NCI-H446 (cell line): ENCODE measurements around the gene ZBTB46.
"Not testable (repeated sequence)": the region's sequence is repeated elsewhere in the genome, so short reads cannot be mapped to it uniquely, and the experiment has no call there.

Experiments
- DNase-seq, 2 experiments: peaks; one replicate each; lab custom pipeline; 2025; lab: John Stamatoyannopoulos, UW

The ZBTB46 gene

DNA sequence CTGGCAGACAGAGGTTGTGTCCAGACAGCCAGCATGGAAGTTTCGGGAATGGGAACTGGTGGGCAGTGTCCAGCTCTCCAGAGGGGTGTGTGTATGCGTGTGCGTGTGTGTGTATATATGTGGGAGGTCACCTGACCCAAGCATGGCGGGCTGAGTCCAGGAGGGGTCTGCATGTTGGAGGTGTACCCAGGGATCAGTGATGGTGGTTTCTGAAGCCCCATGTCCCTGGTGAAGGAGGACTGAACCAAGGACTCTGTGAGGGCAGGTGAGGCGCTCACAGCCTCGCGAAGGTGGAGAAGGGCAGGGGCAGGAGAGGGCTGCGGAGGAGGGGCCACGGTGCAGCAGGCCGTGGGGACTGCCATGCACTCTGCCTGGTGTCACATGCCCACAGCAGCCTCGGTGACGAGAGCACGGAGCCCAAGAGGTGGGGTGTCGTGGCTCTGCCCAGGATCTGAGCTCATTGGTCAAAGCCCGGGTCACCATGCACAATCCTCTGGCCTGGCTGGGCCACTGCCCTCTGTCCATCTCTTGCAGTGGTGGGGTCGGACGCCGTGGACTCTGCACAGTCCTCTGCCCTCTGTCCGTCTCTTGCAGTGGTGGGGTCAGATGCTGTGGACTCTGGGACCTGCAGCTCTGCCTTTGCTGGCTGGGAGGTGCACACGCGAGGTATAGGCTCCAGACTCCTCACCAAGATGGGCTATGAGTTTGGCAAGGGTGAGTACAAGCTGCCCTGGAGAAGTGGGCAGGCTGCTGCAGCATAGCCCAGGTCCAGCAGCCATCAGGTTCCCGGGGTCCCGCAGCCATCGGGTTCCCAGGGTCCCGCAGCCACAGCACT lies 96.7 kb downstream of the ZBTB46 start:
- no peak for DNase-seq

DNA sequence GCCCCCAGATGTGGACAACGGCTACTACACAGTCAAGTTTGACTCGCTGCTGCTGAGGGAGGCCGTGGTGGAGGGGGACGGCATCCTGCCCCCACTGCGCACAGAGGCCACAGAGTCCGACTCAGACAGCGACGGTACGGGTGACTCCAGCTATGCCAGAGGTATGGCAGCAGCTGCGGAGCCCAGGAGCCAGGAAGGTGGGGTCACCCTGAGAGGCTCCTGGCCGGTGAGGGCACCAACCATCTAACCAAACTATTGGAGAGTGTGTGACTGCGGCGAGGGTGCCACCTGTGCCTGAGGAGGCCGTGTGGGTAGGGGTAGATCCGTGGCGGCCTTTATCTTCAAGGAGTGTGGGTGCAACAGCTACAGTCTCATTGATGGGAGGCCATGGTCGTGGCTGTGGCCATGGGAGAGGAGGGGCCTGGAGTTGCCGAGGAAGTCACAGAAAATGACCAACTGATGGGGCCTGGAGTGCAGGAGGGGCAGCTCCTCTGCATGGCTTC lies 97.4 kb downstream of the ZBTB46 start:
- DNase-seq, result no peak

DNA sequence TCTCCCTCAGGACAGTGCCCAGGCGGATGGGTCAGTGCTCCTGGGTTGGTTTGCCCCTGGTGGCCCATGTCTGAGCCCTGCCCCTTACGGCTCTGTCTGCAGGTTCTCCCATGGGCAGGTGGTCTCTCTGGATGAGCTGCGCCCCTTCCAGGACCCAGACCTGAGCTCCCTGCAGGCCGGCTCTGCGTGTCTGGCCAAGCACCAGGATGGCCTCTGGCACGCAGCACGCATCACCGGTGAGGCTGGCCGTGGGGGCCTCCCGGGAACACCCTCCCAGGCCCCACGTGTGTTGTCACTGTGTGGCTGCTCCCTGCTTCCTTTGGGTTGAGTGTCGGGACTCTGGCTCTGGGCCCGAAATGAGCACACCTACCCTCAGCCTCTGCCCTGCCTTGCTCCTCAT lies 97.9 kb downstream of the ZBTB46 start:
- no peak for DNase-seq

DNA sequence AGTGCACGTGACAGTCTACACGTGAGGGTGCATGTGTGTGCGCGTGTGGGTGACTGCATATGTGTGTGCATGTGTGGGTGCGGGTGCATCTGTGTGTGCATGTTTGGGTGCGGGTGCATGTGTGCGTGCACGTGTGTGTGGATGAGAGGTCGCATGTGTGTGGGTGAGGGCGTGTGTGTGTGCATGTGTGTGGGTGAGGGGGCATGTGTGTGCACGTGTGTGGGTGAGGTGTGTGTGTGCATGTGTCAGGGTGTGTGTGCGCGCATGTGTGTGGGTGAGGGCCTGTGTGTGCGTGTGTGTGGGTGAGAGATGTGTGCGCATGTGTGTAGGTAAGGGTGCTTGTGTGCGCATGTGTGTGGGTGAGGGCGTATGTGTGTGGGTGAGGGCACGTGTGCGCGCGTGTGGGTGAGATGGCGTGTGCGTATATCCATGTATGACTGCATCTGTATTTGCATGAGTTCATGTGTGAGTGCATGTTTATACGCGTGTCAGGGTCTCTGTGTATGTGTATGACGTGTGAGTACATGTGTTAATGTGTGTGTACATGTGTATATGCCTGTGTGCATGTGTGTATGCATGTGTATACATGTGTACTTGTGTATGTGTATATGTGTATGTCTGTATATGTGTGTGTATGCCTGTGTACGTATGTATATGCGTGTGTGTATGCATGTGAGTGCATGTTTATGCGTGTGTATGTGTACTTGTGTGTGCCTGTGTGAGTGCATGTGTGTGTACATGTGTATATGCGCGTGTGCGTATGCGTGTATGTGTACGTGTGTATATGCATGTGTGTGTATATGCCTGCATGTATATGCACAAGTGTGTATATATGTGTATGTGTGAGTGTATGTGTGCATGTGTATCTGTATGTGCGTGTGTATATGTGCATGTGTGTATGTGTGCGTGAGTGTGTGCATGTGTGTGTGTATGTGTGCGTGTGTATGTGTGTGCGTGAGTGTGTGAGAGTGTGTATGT lies 98.7 kb downstream of the ZBTB46 start:
- no peak for DNase-seq

DNA sequence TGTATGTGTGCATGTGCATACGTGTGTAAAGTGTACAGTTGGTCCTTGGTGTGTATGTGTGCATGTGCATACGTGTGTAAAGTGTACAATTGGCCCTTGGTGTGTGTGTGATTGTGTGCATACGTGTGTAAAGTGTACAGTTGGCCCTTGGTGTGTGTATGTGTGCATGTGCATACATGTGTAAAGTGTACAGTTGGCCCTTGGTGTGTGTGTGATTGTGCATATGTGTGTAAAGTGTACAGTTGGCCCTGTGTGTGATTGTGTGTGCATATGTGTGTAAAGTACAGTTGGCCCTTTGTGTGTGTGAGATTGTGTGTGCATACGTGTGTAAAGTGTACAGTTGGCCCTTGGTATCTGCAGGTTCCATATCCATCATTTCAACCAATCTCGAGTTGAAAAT lies 99.7 kb downstream of the ZBTB46 start:
- no peak for DNase-seq

DNA sequence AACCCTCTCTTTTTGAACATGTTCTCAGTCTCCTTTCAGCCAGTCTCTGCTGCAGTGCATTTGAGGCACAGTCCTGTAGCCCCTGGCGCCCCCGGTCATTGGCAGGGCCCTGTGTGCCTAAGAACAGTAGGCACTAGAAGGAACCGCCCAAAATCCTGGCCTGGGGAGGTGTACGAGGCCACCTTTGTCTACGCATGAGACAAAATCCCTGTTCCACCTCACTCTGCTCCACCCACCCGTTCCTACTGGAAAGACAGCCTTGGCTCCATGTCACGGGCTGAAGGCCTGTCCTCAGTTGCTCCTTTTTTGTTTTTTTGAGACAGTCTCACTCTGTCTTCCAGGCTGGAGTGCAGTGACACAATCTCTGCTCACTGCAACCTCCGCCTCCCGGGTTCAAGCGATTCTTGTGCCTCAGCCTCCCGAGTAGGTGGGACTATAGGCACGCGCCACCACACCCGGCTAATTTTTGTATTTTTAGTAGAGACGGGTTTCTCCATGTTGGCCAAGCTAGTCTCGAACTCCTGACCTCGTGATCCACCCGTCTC lies 100.8 kb downstream of the ZBTB46 start:
- DNase-seq, result not testable (repeated sequence)

DNA sequence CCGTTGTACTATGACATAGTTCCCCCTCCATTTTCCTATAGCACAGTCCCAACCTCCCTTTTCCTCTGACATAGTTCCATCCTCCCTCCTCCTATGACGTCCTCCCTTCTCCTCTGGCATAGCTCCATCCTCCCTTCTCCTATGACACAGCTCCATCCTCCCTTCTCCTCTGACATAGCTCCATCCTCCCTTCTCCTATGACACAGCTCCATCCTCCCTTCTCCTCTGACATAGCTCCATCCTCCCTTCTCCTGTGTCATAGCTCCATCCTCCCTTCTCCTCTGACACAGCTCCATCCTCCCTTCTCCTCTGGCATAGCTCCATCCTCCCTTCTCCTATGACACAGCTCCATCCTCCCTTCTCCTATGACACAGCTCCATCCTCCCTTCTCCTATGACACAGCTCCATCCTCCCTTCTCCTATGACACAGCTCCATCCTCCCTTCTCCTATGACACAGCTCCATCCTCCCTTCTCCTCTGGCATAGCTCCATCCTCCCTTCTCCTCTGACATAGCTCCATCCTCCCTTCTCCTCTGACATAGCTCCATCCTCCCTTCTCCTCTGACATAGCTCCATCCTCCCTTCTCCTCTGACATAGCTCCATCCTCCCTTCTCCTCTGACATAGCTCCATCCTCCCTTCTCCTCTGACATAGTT lies 108.0 kb downstream of the ZBTB46 start:
- DNase-seq, result not testable (repeated sequence)

DNA sequence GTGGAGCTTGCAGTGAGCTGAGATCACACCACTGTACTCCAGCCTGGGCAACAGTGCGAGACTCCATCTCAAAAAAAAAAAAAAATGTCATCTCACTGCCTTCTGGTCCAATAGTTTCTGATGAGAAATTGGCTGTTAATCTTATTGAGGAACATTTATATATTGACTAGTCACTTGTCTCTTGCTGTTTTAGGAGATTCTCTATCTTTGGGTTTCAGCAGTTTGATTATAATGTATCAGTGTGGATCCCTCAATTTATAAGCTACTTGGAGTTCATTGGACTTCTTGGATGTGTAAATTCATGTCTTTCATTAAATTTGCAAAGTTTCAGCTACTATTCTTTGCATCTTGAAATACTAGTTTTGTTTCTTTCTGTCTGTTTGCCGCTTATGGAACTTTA lies 112.1 kb downstream of the ZBTB46 start:
- DNase-seq, result no peak

DNA sequence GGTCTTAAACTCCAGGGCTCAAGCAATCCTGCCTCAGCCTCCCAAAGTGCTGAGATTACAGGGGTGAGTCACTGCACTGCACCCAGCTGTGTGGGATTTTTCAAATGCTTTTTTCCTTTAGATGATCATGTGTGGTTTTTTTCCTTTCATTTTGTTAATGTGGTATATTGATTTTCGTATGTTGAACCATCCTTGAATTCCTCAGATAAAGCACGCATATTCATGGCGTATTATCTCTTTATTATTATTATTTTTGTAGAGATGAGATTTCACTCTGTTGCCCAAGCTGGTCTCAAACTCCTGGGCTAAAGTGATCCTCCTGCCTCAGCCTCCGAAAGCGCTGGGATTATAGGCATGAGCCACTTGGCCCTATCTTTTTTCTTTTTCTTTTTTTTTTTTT lies 116.2 kb downstream of the ZBTB46 start:
- DNase-seq, result no peak

DNA sequence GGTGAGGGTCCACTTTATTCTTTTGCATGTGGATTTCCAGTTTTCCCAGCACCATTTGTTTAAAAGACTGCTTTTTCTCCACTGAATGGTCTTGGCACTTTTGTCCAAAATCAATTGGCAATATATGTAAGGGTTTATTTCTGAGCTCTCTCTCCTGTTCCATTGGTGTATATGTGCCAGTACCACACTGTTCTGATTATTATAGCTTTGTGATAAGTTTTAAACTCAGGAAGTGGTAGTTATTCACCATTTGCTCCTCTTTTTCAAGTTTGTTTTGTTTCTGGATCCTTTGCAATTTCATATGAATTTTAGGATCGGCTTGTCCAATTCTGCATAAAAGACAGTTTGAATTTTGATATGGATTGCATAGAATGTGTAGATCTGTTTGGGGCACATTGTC lies 118.9 kb downstream of the ZBTB46 start:
- DNase-seq, result no peak

DNA sequence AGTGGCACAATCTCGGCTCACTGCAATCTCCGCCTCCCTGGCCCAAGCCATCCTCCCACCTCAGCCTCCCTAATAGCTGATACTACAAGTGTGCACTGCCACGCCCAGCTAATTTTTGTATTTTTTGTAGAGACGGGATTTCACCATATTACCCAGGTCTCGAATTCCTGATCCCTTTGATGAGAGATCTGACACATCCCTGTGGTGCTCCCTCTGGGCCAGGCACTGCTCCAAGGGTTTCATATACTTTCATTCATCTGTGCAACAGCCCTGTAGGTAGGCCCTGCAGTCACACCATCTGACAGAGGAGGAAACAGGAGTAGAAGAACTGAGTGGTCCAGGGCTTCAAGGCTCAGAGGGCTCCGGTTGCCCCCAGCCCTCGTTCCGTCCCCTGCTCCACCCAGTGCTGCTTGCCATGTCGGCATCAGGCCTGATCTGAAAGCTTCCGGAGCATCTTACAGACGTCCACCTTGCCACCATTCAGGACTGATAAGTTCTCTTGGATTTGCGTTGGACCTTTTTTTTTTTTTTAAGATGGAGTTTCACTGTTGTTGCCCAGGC lies 119.9 kb downstream of the ZBTB46 start:
- DNase-seq, result no peak

DNA sequence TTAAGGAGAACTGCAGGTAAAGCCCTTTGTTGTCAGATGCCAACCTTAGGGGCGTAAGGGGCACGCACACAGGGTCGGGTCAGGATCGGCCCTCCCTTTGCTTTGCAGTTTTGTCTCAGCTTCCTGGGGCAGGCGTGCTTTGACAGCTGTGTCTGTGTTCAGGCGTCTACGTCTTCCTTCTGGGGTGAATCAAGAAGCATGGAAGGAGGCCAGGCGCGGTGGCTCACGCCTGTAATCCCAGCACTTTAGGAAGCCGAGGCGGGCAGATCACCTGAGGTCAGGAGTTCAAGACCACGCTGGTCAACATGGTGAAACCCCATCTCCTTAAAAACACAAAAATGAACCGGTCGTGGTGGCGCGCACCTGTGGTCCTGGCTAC lies 121.9 kb downstream of the ZBTB46 start:
- DNase-seq, result no peak

DNA sequence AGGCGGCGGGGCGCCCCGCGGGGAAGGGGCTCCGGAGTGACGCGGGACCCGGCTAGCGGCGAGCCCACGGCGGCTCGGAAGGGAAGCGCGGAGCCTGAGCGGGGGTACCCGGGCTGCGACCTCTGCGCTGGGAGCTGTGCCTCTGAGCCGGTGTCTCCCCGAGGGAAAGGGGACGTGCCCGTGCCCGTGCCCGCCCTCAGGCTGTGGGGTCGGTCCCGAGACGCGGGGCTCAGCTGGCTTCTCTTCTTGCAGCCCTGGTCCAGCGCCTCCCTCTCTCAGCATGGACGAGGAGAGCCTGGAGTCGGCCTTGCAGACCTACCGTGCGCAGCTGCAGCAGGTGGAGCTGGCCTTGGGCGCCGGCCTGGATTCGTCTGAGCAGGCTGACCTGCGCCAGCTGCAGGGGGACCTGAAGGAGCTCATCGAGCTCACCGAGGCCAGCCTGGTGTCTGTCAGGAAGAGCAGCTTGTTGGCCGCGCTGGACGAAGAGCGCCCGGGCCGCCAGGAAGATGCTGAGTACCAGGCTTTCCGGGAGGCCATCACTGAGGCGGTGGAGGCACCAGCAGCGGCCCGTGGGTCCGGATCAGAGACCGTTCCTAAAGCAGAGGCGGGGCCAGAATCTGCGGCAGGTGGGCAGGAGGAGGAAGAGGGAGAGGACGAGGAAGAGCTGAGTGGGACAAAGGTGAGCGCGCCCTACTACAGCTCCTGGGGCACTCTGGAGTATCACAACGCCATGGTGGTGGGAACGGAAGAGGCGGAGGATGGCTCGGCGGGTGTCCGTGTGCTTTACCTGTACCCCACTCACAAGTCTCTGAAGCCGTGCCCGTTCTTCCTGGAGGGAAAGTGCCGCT lies 122.5 kb downstream of the ZBTB46 start:
- DNase-seq, result no peak

DNA sequence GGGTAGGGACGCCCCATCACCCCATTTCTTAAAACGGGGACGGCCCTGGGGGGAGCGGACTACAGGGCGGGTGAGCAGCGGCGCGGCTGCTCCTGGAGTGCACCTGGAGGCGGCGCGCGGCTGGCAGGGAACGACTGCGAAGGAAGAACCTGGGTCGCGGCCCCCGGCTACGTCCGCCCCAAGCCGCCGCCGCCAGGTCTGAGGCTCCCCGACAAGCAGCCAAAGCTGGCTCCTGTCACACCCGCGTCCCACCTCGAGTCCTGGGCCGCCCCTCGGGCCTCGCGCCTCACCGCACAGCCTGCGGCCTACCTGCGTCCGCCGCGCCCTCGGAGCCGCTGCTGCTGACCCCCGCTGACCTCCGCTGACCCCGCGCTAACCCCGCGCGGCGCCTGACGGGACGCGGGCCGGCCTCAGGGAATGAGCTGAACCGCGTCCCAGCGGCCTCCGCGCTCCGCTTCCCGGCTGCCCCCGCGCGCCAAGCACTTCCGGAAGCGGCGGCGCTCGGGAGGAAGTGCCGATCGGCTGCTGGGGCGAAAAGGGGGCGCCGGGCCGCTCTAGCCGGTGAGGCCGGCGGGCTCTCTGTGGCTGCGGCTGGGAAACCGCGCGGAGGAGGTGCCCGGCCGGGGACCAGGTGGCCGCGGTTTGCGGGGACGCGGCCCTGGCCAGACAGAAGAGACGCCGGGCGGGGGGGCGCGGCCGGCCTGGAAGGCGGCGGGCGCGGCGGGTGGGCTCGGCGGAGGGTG lies 123.3 kb downstream of the ZBTB46 start, which contains the start of the genes ARFRP1 and ZGPAT:
ARFRP1 (minus strand) TSS at position 419 of the 743 bp plus-strand sequence. CDS start 885 bp downstream, outside the sequence.
ZGPAT (plus strand) TSS at position 482 of the 743 bp plus-strand sequence. CDS start 542 bp downstream, outside the sequence.
- DNase-seq, result peak; percentile 30 to 76

DNA sequence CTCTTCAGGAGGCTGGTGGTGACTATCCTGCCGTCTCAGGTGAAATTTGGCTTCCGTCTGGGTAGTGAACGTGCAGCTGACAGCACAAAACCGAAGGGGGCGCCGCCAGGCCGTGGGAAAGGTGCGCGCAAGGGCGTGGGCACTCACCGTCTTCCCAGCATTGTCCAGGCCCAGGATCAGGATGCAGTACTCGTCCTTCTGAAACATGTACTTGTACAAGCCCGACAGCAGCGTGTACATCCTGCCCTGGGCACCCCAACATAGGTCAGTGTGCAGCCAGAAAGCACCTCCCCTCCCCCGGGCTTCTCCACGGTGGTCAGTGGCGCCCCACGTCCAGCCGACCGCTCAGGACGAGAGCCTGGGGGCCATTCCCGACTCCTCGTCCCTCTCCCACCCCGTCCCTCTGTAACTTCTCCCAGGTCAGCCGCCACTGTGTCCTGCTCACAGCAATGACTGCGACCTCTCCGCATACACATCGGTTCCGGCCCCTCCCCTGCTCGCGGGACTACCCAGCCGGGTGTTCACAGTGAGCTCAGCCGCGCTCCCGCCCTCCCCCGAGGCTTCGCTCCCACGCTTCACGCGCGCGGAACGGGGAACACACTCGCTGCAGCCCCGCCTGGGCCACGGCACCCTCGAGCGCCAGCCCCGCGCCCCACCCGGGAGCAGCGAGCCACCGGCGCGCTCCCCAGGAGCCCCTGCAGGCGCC lies 124.1 kb downstream of the ZBTB46 start:
- DNase-seq, result no peak

DNA sequence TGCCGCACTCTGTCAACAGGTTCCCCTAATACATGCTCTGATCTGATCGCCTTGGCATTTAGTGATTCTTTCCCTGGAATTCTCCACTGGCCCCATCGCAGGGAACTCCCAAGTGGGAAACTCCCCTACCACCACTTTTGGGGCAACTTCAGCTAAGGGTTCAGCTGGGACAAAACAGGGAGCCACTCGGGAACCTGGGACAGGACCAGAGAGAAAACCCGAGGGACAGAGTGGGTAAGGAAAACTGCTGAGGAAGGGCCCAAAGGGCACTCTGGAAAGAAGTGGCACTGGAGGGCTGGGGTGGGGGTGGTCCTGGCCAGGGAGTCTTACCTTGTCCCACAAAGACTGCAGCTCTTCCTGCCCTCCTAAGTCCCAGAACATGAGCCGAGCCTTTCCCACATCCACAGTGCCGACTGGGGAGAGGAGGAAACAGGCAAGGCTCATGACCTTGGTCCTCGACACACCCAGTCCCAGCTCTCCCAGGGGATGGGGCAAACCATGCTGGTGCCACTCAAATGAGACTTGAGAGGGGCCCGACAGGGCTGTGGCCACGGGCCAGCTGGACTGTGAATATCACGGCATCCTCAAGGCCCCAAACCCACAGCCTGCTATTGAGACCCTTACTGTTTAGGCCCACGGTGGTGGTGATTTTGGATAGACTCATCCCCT lies 124.9 kb downstream of the ZBTB46 start:
- DNase-seq, result no peak

DNA sequence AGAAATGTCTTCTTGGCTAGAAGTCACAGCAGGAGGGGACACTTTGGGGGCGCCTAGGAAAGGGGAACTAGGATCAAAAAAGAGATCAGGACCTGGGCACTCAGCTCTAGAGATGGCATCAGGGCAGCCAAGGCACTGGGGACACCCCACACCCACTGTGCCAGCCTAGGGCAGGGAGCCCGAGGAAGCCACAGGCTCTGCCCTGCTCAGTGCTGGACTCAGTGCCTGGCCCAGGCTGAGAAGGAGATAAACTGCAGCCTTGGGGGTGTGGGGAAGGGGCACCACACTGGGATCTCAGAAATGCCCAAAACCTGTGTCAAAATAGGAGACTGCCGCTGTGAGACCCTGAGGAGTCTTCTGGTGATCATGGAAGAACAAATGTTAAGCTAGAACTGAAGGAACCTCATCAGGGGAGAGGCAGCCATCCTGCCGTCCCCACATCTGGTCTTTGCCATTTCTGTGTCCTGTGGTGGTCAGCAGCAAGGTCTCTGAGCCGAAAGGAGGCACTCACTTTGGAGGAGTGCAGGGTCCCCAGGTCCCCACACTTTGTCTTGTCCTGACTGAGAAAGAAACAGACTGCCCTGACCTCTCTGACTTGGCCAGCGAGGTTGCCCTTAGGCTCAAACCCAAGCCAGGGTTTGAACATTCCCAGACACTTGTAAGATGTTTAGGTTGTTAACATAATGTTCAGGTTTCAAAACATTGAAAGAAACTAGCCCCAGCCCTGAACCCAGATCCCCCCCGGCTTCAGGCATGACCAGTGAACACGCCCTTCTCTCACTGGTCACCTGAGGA lies 125.6 kb downstream of the ZBTB46 start:
- no peak for DNase-seq

DNA sequence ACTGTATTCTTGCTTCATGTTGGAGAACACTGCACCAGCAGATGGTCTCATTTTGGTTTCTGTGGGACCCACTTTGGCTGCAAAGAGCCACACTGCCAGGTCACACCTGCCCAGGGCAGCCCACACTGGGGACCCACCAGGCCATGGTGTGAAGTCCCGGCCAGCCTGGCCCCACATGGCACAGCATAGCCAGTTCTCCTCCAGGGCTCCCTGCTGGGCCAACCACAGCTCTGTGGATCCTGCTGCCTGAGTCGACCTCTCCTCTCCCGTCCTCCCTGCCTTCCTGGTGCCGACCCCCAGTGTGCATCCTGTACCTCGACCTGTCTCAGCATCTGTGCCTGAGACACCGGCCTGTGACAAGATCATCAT lies 126.3 kb downstream of the ZBTB46 start:
- no peak for DNase-seq
